Activated B cell treated with CpG ODN at 0.5 μM for 24 hours (primary cell): Measurements from ENCODE around the gene PRPF31. TPM values are rescaled to one million over a fixed set of nuclear protein-coding genes. Genes with fewer than 3 reads are reported as not detected.
"Not testable (repeated sequence)": the region's sequence is repeated elsewhere in the genome, so short reads cannot be mapped to it uniquely, and the experiment has no call there.

ENCODE experiments used
- ATAC-seq: fragments of 200-7000 bp; cut with Tn5 transposase; one replicate; pipeline ENCODE4 v1.10.0; 2021; ENCODE audit warnings: low read depth, mild to moderate bottlenecking, moderate library complexity
- CTCF ChIA-PET: fragments of 350-600 bp; sonication (Branson Sonifier 250); formaldehyde crosslinking; loops from one replicate; lab custom pipeline; 2021; ENCODE audit warnings: antibody characterized with exemption; lab: Charles Lee
- POLR2A ChIA-PET: fragments of 350-600 bp; sonication (Branson Sonifier 250); formaldehyde crosslinking; loops from one replicate; lab custom pipeline; 2021; ENCODE audit warnings: antibody characterized with exemption; lab: Charles Lee
- DNase-seq: peaks from one replicate; pipeline ENCODE4 v3.0.0; 2022
- H3K27ac Mint-ChIP-seq: one replicate; pipeline ENCODE4 v1.8.0; 2020; ENCODE audit warnings: mixed read lengths
- H3K27me3 Mint-ChIP-seq: one replicate; pipeline ENCODE4 v1.8.0; 2021; ENCODE audit warnings: mixed read lengths
- H3K36me3 Mint-ChIP-seq: one replicate; pipeline ENCODE4 v1.8.0; 2021; ENCODE audit warnings: low read depth, mixed read lengths
- H3K4me1 Mint-ChIP-seq: one replicate; pipeline ENCODE4 v1.8.0; 2021; ENCODE audit warnings: mixed read lengths
- H3K4me3 Mint-ChIP-seq: one replicate; pipeline ENCODE4 v1.8.0; 2020; ENCODE audit warnings: mild to moderate bottlenecking, mixed read lengths
- H3K9me3 Mint-ChIP-seq: one replicate; pipeline ENCODE4 v1.8.0; 2020; ENCODE audit warnings: mixed read lengths
- CTCF ChIP-seq: fragments of 200-600 bp; IDR thresholded peaks from one replicate; pipeline ENCODE4 v1.8.0; 2022; ENCODE audit warnings: antibody characterized with exemption, mild to moderate bottlenecking
- intact Hi-C: fragments of 100-400 bp; cut with micrococcal nuclease; formaldehyde crosslinking; loops from one replicate; pipeline ENCODE4 v1.15.1; 2024
- total RNA-seq: library from RNA; stranded (reverse); gene quantifications from 2 replicates; pipeline ENCODE4 v1.2.3, GENCODE V29; 2022

Gene PRPF31
- total RNA-seq, 1 donor from 2014 or later = 78.9 TPM

- H3K4me3 Mint-ChIP-seq = peak overlapping the region; percentile 70
- ATAC-seq (peak; percentile 43), DNase-seq (no peak)
- no peak for TF ChIP-seq CTCF
- peak overlapping the region; percentile 26 for H3K27ac Mint-ChIP-seq
- POLR2A ChIA-PET = interaction anchor here (0.6 to 1.3 kb wide), 4 partner anchors 13 to 352 kb away, joined by 3 to 16 read pairs (median 4); partner anchors contain the start of genes PRPF31 and TFPT
- H3K36me3 Mint-ChIP-seq = no peaks in the 10 kb centered on the region
- peaks cover 3% of the 10 kb centered on the region for H3K9me3 Mint-ChIP-seq
- CTCF ChIA-PET = no interaction called here
- peaks cover 12% of the 10 kb centered on the region for H3K27me3 Mint-ChIP-seq
- H3K4me1 Mint-ChIP-seq = peaks cover 9% of the 10 kb centered on the region
- intact Hi-C loops = no loop called here
Observed at GRCh38 chr19:54096617-54097106, 18.9 kb upstream of the PRPF31 start.

GRCh38 chr19:54099190-54099902, 16.2 kb upstream of the PRPF31 start:
- Mint-ChIP-seq H3K27ac (no peak overlapping the region), H3K4me1 (peaks cover 23% of the 10 kb centered on the region), H3K9me3 (peaks cover 1% of the 10 kb centered on the region), H3K4me3 (no peak overlapping the region), H3K36me3 (peaks cover 4% of the 10 kb centered on the region), H3K27me3 (peaks cover 6% of the 10 kb centered on the region)
- CTCF ChIA-PET = no interaction called here
- DNase-seq (no peak), ATAC-seq (no peak)
- POLR2A ChIA-PET = interaction anchor here (0.9 to 1.4 kb wide), 2 partner anchors 16 to 38 kb away, joined by 3 read pairs; partner anchors contain the start of genes CNOT3, PRPF31 and TFPT
- TF ChIP-seq CTCF = no peak
- intact Hi-C loops = no loop called here

GRCh38 chr19:54099903-54100255, 15.7 kb upstream of the PRPF31 start:
- DNase-seq = not testable (repeated sequence)
- intact Hi-C loops = loop anchor here (5.0 kb wide), 3 partner anchors 233 to 1463 kb away; partner anchors contain the start of genes MYADM and ZNF83

GRCh38 chr19:54100561-54100960, 15.0 kb upstream of the PRPF31 start, which contains the start of gene OSCAR:
OSCAR (minus strand) TSS chr19:54100803; CDS start chr19:54100792, 11 bp downstream.
- peaks cover 21% of the 10 kb centered on the region for H3K4me1 Mint-ChIP-seq
- H3K9me3 Mint-ChIP-seq = no peaks in the 10 kb centered on the region
- H3K4me3 Mint-ChIP-seq = peak within 1 kb of the TSS; percentile 47
- ATAC-seq (no peak), DNase-seq (no peak)
- H3K36me3 Mint-ChIP-seq = peaks cover 7% of the 10 kb centered on the region
- CTCF ChIA-PET = no interaction called here
- H3K27me3 Mint-ChIP-seq = peaks cover 5% of the 10 kb centered on the region
- intact Hi-C loops = loop anchor here (5.0 kb wide), 3 partner anchors 233 to 1463 kb away; partner anchors contain the start of genes MYADM and ZNF83
- POLR2A ChIA-PET = no interaction called here
- TF ChIP-seq CTCF = no peak
- H3K27ac Mint-ChIP-seq = peak within 1 kb of the TSS; percentile 18

More at GRCh38 chr19:54099903-54100255, 15.7 kb upstream of the PRPF31 start:
- H3K4me1 Mint-ChIP-seq = peaks cover 21% of the 10 kb centered on the region
- POLR2A ChIA-PET = interaction anchor here (1.4 kb wide), 1 partner anchor 37 kb away, joined by 3 read pairs; the partner anchor contains the start of gene CNOT3
- H3K27me3 Mint-ChIP-seq, H3K9me3 Mint-ChIP-seq, H3K27ac Mint-ChIP-seq, H3K4me3 Mint-ChIP-seq, ATAC-seq, CTCF ChIA-PET, H3K36me3 Mint-ChIP-seq: not testable (repeated sequence)

- Mint-ChIP-seq H3K27me3 (no peaks in the 10 kb centered on the region), H3K27ac (peak within 1 kb of the TSS; percentile 93), H3K36me3 (peaks cover 27% of the 10 kb centered on the region), H3K9me3 (no peaks in the 10 kb centered on the region), H3K4me3 (peak within 1 kb of the TSS; percentile 99), H3K4me1 (peaks cover 15% of the 10 kb centered on the region)
- TF ChIP-seq CTCF = no peak
- ChIA-PET CTCF (no interaction called here), POLR2A (interaction anchor here (0.5 to 3.5 kb wide), 9 partner anchors 12 to 1913 kb away, joined by 3 to 39 read pairs (median 5); partner anchors contain the start of genes CNOT3, LENG1, MBOAT7 and MYADM)
- intact Hi-C loops = loop anchor here (1.0 to 5.0 kb wide), 8 partner anchors 13 to 1465 kb away; partner anchors contain the start of genes CNOT3, LENG1, MYADM and PRPF31
- ATAC-seq (peak; percentile 97), DNase-seq (peak; percentile 93)
Observed at GRCh38 chr19:54102421-54103169, 13.0 kb upstream of the PRPF31 start, which contains the start of gene NDUFA3. NDUFA3 (plus strand) TSS chr19:54102855; CDS start chr19:54102879, 24 bp downstream.
